HepG2 (cell line): ENCODE measurements around the gene CRTC2. TPM values are rescaled to one million over a fixed set of nuclear protein-coding genes. Genes with fewer than 3 reads are reported as not detected.

Source experiments
- ATF7 ChIP-seq, 2 experiments: fragments of 450-650 bp in 1 of 2; sonication (generic) in 1 of 2; formaldehyde crosslinking in 1 of 2; IDR thresholded peaks; 2 replicates each; pipeline versions ENCODE4 v1.4.0 to v1.6.1; 2016 to 2020; ENCODE audit warnings: antibody characterized with exemption in 1 of 2, mild to moderate bottlenecking in 1 of 2, missing genetic modification reagents in 1 of 2
- CAMTA2 ChIP-seq: sonication (generic); formaldehyde crosslinking; IDR thresholded peaks from 2 replicates; pipeline ENCODE4 v1.4.0; 2020; ENCODE audit warnings: mild to moderate bottlenecking, missing genetic modification reagents, borderline replicate concordance
- DNMT1 ChIP-seq: sonication (generic); formaldehyde crosslinking; IDR thresholded peaks from 2 replicates; pipeline ENCODE4 v1.5.1; 2020; ENCODE audit warnings: mild to moderate bottlenecking, missing genetic modification reagents
- ELF3 ChIP-seq: IDR thresholded peaks from 2 replicates; pipeline ENCODE4 v1.6.1; 2016; ENCODE audit warnings: missing genetic modification reagents, missing compliant biosample characterization
- ESRRA ChIP-seq: sonication (generic); formaldehyde crosslinking; IDR thresholded peaks from 2 replicates; pipeline ENCODE4 v1.5.1; 2020; ENCODE audit warnings: mild to moderate bottlenecking, low read depth, missing genetic modification reagents
- HOXA5 ChIP-seq: sonication (generic); formaldehyde crosslinking; IDR thresholded peaks from 2 replicates; pipeline ENCODE4 v1.4.0; 2020; ENCODE audit warnings: missing genetic modification reagents
- MEIS2 ChIP-seq: sonication (generic); formaldehyde crosslinking; IDR thresholded peaks from 2 replicates; pipeline ENCODE4 v1.9.0; 2021; ENCODE audit warnings: mild to moderate bottlenecking, missing genetic modification reagents
- PHF21A ChIP-seq: sonication (generic); formaldehyde crosslinking; IDR thresholded peaks from 2 replicates; pipeline ENCODE4 v1.5.0; 2020; ENCODE audit warnings: mild to moderate bottlenecking, missing genetic modification reagents
- SATB2 ChIP-seq: sonication (generic); formaldehyde crosslinking; IDR thresholded peaks from 2 replicates; pipeline ENCODE4 v1.5.0; 2020; ENCODE audit warnings: missing genetic modification reagents
- SMAD3 ChIP-seq: sonication (generic); formaldehyde crosslinking; IDR thresholded peaks from 2 replicates; pipeline ENCODE4 v1.4.0; 2020; ENCODE audit warnings: missing genetic modification reagents
- ZFX ChIP-seq: sonication (generic); formaldehyde crosslinking; IDR thresholded peaks from 2 replicates; pipeline ENCODE4 v1.4.0; 2020; ENCODE audit warnings: mild to moderate bottlenecking, low read depth, missing genetic modification reagents, moderate library complexity
- ZNF678 ChIP-seq: sonication (generic); formaldehyde crosslinking; IDR thresholded peaks from 2 replicates; pipeline ENCODE4 v1.4.0; 2020; ENCODE audit warnings: mild to moderate bottlenecking, missing genetic modification reagents
- ZNF75D ChIP-seq: sonication (generic); formaldehyde crosslinking; IDR thresholded peaks from 2 replicates; pipeline ENCODE4 v1.8.1; 2023; ENCODE audit warnings: missing genetic modification reagents, mild to moderate bottlenecking, borderline replicate concordance
- polyA plus RNA-seq, 8 experiments: library from polyadenylated mRNA; depleted of rRNA in 3 of 8; stranded (reverse) in 7 of 8; unstranded in 1 of 8; fragments of >200 nt; fragmentation: Illumina TruSeq in 4 of 8; extraction: Trizol in 4 of 8; gene quantifications; 2 replicates each; pipeline versions ENCODE4 v1.2.1 to v1.2.3, GENCODE V29; 2011 to 2016; ENCODE audit warnings: low read depth in 4 of 8, missing spikeins in 1 of 8, mixed read lengths in 1 of 8; ENCODE audit not compliant: insufficient read depth in 1 of 8
- total RNA-seq, 5 experiments: library from RNA; depleted of rRNA; stranded (reverse); fragments of >200 nt; fragmentation: Illumina TruSeq; extraction: Trizol; gene quantifications; 2 replicates each; pipeline ENCODE4 v1.2.3, GENCODE V29; 2016; ENCODE audit warnings: low read depth in 1 of 5
- TF ChIP-seq, protein P1 (sequence below), 2 experiments: fragments of 450-650 bp in 1 of 2; sonication (generic) in 1 of 2; formaldehyde crosslinking in 1 of 2; IDR thresholded peaks; 2 replicates each; pipeline versions ENCODE4 v1.6.1 to v1.8.0; 2016 to 2022; ENCODE audit warnings: antibody characterized with exemption in 1 of 2, mild to moderate bottlenecking in 1 of 2, missing genetic modification reagents in 1 of 2
- TF ChIP-seq, protein P2 (sequence below): sonication (generic); formaldehyde crosslinking; conservative IDR thresholded peaks from 2 replicates; pipeline ENCODE4 v1.4.0; 2020; ENCODE audit warnings: missing genetic modification reagents
- TF ChIP-seq, protein P3 (sequence below): sonication (generic); formaldehyde crosslinking; conservative IDR thresholded peaks from 2 replicates; pipeline ENCODE4 v1.4.0; 2020; ENCODE audit warnings: missing genetic modification reagents

Gene CRTC2
- total and polyA plus RNA-seq, 2 of the 13 experiments (the other 11 are each of a cell fraction or from before 2014, with no cell fraction given), result 6.1 to 26.7 TPM

DNA sequence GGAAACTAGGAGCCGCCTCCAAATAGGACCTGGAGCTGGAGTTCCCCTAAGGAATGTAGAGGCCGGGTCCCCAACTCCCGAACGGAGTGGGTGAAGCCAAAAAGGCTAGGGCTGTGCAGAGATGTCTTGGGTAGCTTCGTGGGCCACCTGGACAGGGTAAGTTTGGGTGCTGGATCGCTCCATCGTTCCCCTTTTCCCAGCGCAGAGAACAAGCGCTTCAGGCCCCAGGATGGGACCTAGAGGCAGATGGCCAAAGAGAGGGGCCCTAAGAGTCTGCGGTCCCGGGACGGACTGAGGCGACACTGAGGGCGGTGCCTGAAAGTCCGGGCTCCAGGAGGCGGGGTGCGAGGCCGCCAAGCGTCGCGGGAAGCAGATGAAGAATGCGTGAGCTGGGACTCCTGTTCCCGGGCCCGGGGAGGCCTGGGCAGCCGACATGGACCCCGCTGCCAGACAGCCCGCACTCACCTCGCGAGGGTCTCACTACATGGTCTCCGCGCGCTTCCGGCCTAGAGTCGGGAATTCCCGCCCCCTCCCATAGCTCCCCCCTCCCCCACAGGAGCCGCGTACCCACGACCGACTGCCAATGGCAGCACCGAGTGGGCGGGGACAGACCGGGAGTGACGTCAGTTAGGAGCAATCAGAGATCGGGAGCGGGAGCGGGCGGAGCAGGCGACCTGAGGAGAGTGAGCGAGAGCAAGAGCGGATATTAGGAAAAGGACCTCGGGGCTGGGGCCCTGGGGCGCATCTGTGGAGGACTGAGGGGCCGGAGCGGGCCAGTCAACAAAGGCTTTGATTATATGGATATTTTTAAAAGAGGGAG lies 4.8 kb upstream of the CRTC2 start, which contains the start of gene SLC39A1 (continued):
- TF ChIP-seq, protein P1, sequence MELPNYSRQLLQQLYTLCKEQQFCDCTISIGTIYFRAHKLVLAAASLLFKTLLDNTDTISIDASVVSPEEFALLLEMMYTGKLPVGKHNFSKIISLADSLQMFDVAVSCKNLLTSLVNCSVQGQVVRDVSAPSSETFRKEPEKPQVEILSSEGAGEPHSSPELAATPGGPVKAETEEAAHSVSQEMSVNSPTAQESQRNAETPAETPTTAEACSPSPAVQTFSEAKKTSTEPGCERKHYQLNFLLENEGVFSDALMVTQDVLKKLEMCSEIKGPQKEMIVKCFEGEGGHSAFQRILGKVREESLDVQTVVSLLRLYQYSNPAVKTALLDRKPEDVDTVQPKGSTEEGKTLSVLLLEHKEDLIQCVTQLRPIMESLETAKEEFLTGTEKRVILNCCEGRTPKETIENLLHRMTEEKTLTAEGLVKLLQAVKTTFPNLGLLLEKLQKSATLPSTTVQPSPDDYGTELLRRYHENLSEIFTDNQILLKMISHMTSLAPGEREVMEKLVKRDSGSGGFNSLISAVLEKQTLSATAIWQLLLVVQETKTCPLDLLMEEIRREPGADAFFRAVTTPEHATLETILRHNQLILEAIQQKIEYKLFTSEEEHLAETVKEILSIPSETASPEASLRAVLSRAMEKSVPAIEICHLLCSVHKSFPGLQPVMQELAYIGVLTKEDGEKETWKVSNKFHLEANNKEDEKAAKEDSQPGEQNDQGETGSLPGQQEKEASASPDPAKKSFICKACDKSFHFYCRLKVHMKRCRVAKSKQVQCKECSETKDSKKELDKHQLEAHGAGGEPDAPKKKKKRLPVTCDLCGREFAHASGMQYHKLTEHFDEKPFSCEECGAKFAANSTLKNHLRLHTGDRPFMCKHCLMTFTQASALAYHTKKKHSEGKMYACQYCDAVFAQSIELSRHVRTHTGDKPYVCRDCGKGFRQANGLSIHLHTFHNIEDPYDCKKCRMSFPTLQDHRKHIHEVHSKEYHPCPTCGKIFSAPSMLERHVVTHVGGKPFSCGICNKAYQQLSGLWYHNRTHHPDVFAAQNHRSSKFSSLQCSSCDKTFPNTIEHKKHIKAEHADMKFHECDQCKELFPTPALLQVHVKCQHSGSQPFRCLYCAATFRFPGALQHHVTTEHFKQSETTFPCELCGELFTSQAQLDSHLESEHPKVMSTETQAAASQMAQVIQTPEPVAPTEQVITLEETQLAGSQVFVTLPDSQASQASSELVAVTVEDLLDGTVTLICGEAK (IDR thresholded peaks at IDR 0.05), result no peak
- TF ChIP-seq, protein P1 (CRISPR knock-in tag; IDR thresholded peaks at IDR 0.05), result 0 out of 2 replicates have a peak, but pooled peaks have one; percentile 22
- TF ChIP-seq SATB2 (CRISPR knock-in tag) (0 out of 2 replicates have a peak, but pooled peaks have one; percentile 67), DNMT1 (0 out of 2 replicates have a peak, but pooled peaks have one; percentile 1), ZNF678 (CRISPR knock-in tag) (0 out of 2 replicates have a peak, but pooled peaks have one; percentile 46), MEIS2 (CRISPR knock-in tag) (peak; percentile 51; the same call in 1 of the 2 replicates), ZNF75D (CRISPR knock-in tag) (no peak), CAMTA2 (CRISPR knock-in tag) (0 out of 2 replicates have a peak, but pooled peaks have one; percentile 10), ZFX (CRISPR knock-in tag) (peak; percentile 86), HOXA5 (CRISPR knock-in tag) (peak; percentile 25; the same call in 1 of the 2 replicates), PHF21A (CRISPR knock-in tag) (no peak; the same call in 1 of the 2 replicates), SMAD3 (CRISPR knock-in tag) (peak; percentile 14; the same call in 1 of the 2 replicates), ESRRA (peak; percentile 14; the same call in 1 of the 2 replicates), ATF7 (IDR thresholded peaks at IDR 0.05) (peak; percentile 73), ATF7 (CRISPR knock-in tag; IDR thresholded peaks at IDR 0.05) (peak; percentile 79; the same call in 1 of the 2 replicates), ELF3 (CRISPR knock-in tag) (peak; percentile 45; the same call in 1 of the 2 replicates)
- TF ChIP-seq, protein P2, sequence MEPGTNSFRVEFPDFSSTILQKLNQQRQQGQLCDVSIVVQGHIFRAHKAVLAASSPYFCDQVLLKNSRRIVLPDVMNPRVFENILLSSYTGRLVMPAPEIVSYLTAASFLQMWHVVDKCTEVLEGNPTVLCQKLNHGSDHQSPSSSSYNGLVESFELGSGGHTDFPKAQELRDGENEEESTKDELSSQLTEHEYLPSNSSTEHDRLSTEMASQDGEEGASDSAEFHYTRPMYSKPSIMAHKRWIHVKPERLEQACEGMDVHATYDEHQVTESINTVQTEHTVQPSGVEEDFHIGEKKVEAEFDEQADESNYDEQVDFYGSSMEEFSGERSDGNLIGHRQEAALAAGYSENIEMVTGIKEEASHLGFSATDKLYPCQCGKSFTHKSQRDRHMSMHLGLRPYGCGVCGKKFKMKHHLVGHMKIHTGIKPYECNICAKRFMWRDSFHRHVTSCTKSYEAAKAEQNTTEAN, result peak; percentile 73; the same call in 1 of the 2 replicates
- TF ChIP-seq, protein P3, sequence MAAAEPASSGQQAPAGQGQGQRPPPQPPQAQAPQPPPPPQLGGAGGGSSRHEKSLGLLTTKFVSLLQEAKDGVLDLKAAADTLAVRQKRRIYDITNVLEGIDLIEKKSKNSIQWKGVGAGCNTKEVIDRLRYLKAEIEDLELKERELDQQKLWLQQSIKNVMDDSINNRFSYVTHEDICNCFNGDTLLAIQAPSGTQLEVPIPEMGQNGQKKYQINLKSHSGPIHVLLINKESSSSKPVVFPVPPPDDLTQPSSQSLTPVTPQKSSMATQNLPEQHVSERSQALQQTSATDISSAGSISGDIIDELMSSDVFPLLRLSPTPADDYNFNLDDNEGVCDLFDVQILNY (CRISPR knock-in tag), result 0 out of 2 replicates have a peak, but pooled peaks have one; percentile 43
